HepG2 (cell line): ENCODE measurements around the gene SP3. TPM values are rescaled to one million over a fixed set of nuclear protein-coding genes. Genes with fewer than 3 reads are reported as not detected.
A peak's percentile ranks its signal among the peaks of the same experiment; 100 is the strongest.

Source experiments
- ATAC-seq: fragments of 200-7000 bp; cut with Tn5 transposase; 3 replicates; pipeline ENCODE4 v1.9.1; 2020; ENCODE audit warnings: mild to moderate bottlenecking, moderate library complexity
- BruUV-seq: library from RNA; stranded (reverse); fragments of 400-500 nt; replicated peaks from 2 replicates; lab custom pipeline; 2021; lab: Mats Ljungman, UMichigan
- CTCF ChIA-PET: fragments of 300-600 bp; formaldehyde crosslinking; extraction: SDS; loops from one replicate; lab custom pipeline; 2021; ENCODE audit warnings: low total read pairs, inconsistent platforms, low intra/inter-chr PET ratio; lab: Yijun Ruan, JAX
- POLR2A ChIA-PET: fragments of 350-600 bp; sonication (Branson Sonifier 250); formaldehyde crosslinking; loops from one replicate; lab custom pipeline; 2020; ENCODE audit warnings: antibody characterized with exemption, inconsistent platforms; lab: Yijun Ruan, JAX
- DNase-seq: peaks from one replicate; pipeline ENCODE4 v3.0.0-alpha.2; 2015; ENCODE audit warnings: low spot score
- FAIRE-seq: peaks from 3 replicates; lab custom pipeline; 2011; peaks lifted over from hg19 to GRCh38; lab: Jason Lieb, UNC
- H2AFZ ChIP-seq: one replicate; pipeline ENCODE4 v1.6.1; 2011; ENCODE audit warnings: low read length, inconsistent platforms
- H3K27ac ChIP-seq: fragments of 300-600 bp; 3 replicates; pipeline ENCODE4 v1.8.0; 2011; ENCODE audit warnings: mixed run types, mild to moderate bottlenecking, mixed read lengths, low read length, inconsistent platforms; ENCODE audit not compliant: insufficient read depth; ENCODE audit errors: extremely low read length
- H3K27me3 ChIP-seq, 2 experiments: fragments of 200-600 bp in 1 of 2; 2 replicates in 1 of 2; 3 replicates in 1 of 2; pipeline versions ENCODE4 v1.6.0 to v1.8.0; 2011; ENCODE audit warnings: low read length in 2 of 2, mild to moderate bottlenecking in 2 of 2, moderate library complexity in 2 of 2, inconsistent platforms in 1 of 2; ENCODE audit not compliant: insufficient read depth in 2 of 2, control insufficient read depth in 1 of 2
- H3K36me3 ChIP-seq, 2 experiments: fragments of 200-600 bp in 1 of 2; replicated peaks in 1 of 2; 2 replicates in 1 of 2; 3 replicates in 1 of 2; pipeline versions ENCODE4 v1.5.1 to v1.8.0; 2011; ENCODE audit warnings: low read length in 2 of 2, inconsistent platforms in 1 of 2; ENCODE audit not compliant: insufficient read depth in 2 of 2, control insufficient read depth in 1 of 2
- H3K4me1 ChIP-seq: 2 replicates; pipeline ENCODE4 v1.5.1; 2012; ENCODE audit warnings: low read length, inconsistent platforms; ENCODE audit not compliant: insufficient read depth
- H3K4me2 ChIP-seq: 2 replicates; pipeline ENCODE4 v1.6.0; 2011; ENCODE audit warnings: low read depth, low read length, inconsistent platforms
- H3K4me3 ChIP-seq, 3 experiments: fragments of 200-600 bp in 1 of 3; sonication (generic), shearing (Covaris generic) in 1 of 3; replicated peaks in 1 of 3; 2 replicates each; pipeline ENCODE4 v1.5.1; 2011 to 2016; ENCODE audit warnings: low read length in 3 of 3, inconsistent platforms in 2 of 3, low read depth in 2 of 3, mild to moderate bottlenecking in 2 of 3, control low read depth in 1 of 3, mixed read lengths in 1 of 3; ENCODE audit not compliant: insufficient read depth in 1 of 3
- H3K79me2 ChIP-seq: one replicate; pipeline ENCODE4 v1.6.1; 2011; ENCODE audit warnings: low read length, inconsistent platforms; ENCODE audit not compliant: insufficient read depth
- H3K9ac ChIP-seq: 2 replicates; pipeline ENCODE4 v1.6.0; 2011; ENCODE audit warnings: mild to moderate bottlenecking, low read depth, low read length, inconsistent platforms; ENCODE audit not compliant: insufficient read depth
- H3K9me3 ChIP-seq: 2 replicates; pipeline ENCODE4 v1.5.1; 2012; ENCODE audit warnings: mild to moderate bottlenecking, low read length
- H4K20me1 ChIP-seq: 2 replicates; pipeline ENCODE4 v1.6.0; 2011; ENCODE audit warnings: inconsistent platforms, mild to moderate bottlenecking, low read length, moderate library complexity; ENCODE audit not compliant: insufficient read depth
- AGO2 ChIP-seq: fragments of 200-400 bp; formaldehyde crosslinking; optimal IDR thresholded peaks from 2 replicates; pipeline ENCODE3; 2017; ENCODE audit warnings: mild to moderate bottlenecking, low read depth, low read length, moderate library complexity
- AHDC1 ChIP-seq: sonication (generic); formaldehyde crosslinking; IDR thresholded peaks from 2 replicates; pipeline ENCODE4 v1.5.1; 2020; ENCODE audit warnings: mild to moderate bottlenecking, missing genetic modification reagents, borderline replicate concordance
- EEA1 ChIP-seq: sonication (generic); formaldehyde crosslinking; IDR thresholded peaks from 2 replicates; pipeline ENCODE4 v1.5.1; 2020; ENCODE audit warnings: mild to moderate bottlenecking, missing genetic modification reagents, borderline replicate concordance
- KDM4B ChIP-seq: sonication (generic); formaldehyde crosslinking; IDR thresholded peaks from 2 replicates; pipeline ENCODE4 v1.4.0; 2020; ENCODE audit warnings: missing genetic modification reagents
- KMT2B ChIP-seq: IDR thresholded peaks from 2 replicates; pipeline ENCODE4 v1.6.1; 2016; ENCODE audit warnings: missing genetic modification reagents, missing compliant biosample characterization
- POGZ ChIP-seq: sonication (generic); formaldehyde crosslinking; IDR thresholded peaks from 2 replicates; pipeline ENCODE4 v1.4.0; 2020; ENCODE audit warnings: mild to moderate bottlenecking, missing genetic modification reagents
- RBM22 ChIP-seq: fragments of 200-400 bp; formaldehyde crosslinking; optimal IDR thresholded peaks from 2 replicates; pipeline ENCODE3; 2017; ENCODE audit warnings: mild to moderate bottlenecking, low read length, moderate library complexity
- SIN3A ChIP-seq: IDR thresholded peaks from 2 replicates; pipeline ENCODE4 v1.6.1; 2011; ENCODE audit warnings: low read depth, mild to moderate bottlenecking, control low read depth, low read length, borderline replicate concordance
- YEATS4 ChIP-seq: sonication (generic); formaldehyde crosslinking; IDR thresholded peaks from 2 replicates; pipeline ENCODE4 v1.4.0; 2020; ENCODE audit warnings: missing genetic modification reagents, borderline replicate concordance
- ZC3H13 ChIP-seq: sonication (generic); formaldehyde crosslinking; IDR thresholded peaks from 2 replicates; pipeline ENCODE4 v1.8.1; 2023; ENCODE audit warnings: mild to moderate bottlenecking, missing genetic modification reagents, moderate library complexity
- ZNF770 ChIP-seq: sonication (generic); formaldehyde crosslinking; IDR thresholded peaks from 2 replicates; pipeline ENCODE4 v1.5.0; 2020; ENCODE audit warnings: mild to moderate bottlenecking, missing genetic modification reagents
- WGBS: methylation state at CpG from one replicate; pipeline ENCODE4 v1.1.6; 2017; ENCODE audit warnings: low lambda C conversion rate; 5-methylcytosine and 5-hydroxymethylcytosine counted together
- in situ Hi-C: cut with HindIII; loops from 2 replicates; pipeline ENCODE4 v1.10.0; 2017; ENCODE audit warnings: low pct_unique_long_range_greater_than_20kb; ENCODE audit not compliant: extremely low pct_ligation_motif_present
- intact Hi-C: fragments of 100-400 bp; cut with micrococcal nuclease; formaldehyde crosslinking; loops from one replicate; pipeline ENCODE4 v1.10.0; 2022; ENCODE audit not compliant: unreplicated experiment
- polyA plus RNA-seq, 8 experiments: library from polyadenylated mRNA; depleted of rRNA in 3 of 8; stranded (reverse) in 7 of 8; unstranded in 1 of 8; fragments of >200 nt; fragmentation: Illumina TruSeq in 4 of 8; extraction: Trizol in 4 of 8; gene quantifications; 2 replicates each; pipeline versions ENCODE4 v1.2.1 to v1.2.3, GENCODE V29; 2011 to 2016; ENCODE audit warnings: low read depth in 4 of 8, missing spikeins in 1 of 8, mixed read lengths in 1 of 8; ENCODE audit not compliant: insufficient read depth in 1 of 8
- total RNA-seq, 5 experiments: library from RNA; depleted of rRNA; stranded (reverse); fragments of >200 nt; fragmentation: Illumina TruSeq; extraction: Trizol; gene quantifications; 2 replicates each; pipeline ENCODE4 v1.2.3, GENCODE V29; 2016; ENCODE audit warnings: low read depth in 1 of 5
- TF ChIP-seq, protein P1 (sequence below): sonication (generic); formaldehyde crosslinking; IDR thresholded peaks from 2 replicates; pipeline ENCODE4 v1.4.0; 2020; ENCODE audit warnings: mild to moderate bottlenecking, missing genetic modification reagents
- TF ChIP-seq, protein P2 (sequence below): sonication (generic); formaldehyde crosslinking; IDR thresholded peaks from 2 replicates; pipeline ENCODE4 v1.8.0; 2023; ENCODE audit warnings: mild to moderate bottlenecking, missing genetic modification reagents

The SP3 gene
- total and polyA plus RNA-seq, 2 of the 13 experiments (the other 11 are each of a cell fraction or from before 2014, with no cell fraction given) = 57.3 to 132 TPM

DNA sequence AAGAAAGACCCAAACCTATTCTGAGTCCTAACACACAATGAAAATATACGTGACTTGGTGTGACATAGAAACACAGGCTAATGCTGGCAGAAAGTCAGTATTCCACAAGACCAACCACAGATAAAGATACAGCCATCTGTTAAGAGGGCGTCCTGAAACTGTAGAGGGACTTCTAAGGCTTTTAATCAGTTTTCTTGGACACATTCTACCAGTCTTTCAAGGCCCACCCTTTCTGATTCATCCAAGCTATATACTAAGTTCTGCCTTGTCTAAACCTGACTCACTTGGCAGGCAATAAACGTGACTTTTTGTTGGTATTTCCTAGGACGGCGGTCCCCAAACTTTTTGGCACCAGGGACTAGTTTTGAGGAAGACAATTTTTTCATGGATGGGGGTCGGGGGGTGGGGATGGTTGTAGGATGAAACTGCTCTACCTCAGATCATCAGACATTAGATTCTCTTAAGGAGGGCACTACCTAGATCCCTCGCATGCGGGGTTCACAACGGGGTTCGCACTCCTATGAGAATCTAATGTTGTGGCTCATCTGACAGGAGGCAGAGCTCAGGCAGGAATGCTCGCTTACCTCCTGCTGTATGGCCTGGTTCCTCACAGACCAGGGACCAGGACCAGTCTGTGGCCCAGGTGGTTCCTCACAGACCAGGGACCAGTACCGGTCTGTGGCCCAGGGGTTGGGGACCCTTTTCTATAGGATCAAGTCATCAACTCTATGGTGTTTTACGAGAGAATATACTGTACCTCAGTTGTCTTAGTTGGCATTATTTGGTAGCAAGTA, 61.4 kb downstream of the SP3 start:
- Histone ChIP-seq H3K9ac (no peak overlapping the region), H3K4me1 (no peaks in the 10 kb centered on the region), H3K27me3 (no peaks in the 10 kb centered on the region), H3K27ac (no peak overlapping the region), H3K9me3 (no peaks in the 10 kb centered on the region), H3K36me3 (peaks cover 2 to 16% of the 10 kb centered on the region in 2 experiments; a peak in 3 of 5 replicates), H4K20me1 (no peaks in the 10 kb centered on the region), H3K79me2 (no peaks in the 10 kb centered on the region), H3K4me3 (no peak overlapping the region), H2AFZ (no peak overlapping the region), H3K4me2 (no peak overlapping the region)
- CTCF ChIA-PET = no interaction called here
- POLR2A ChIA-PET = no interaction called here
- intact Hi-C loops = no loop called here
- FAIRE-seq = no peak
- in situ Hi-C loops = no loop called here
- ATAC-seq = peak; percentile 48
- BruUV-seq = no TSS peak
- WGBS = 97% methylated on average over 13 of the region's 13 CpGs
- no peak for DNase-seq
- TF ChIP-seq AGO2 (peak; percentile 61), ZNF770 (no peak), KMT2B (no peak), EEA1 (CRISPR knock-in tag) (no peak), SIN3A (no peak), POGZ (CRISPR knock-in tag) (no peak), YEATS4 (CRISPR knock-in tag) (no peak), RBM22 (peak; percentile 97), KDM4B (CRISPR knock-in tag) (no peak), AHDC1 (CRISPR knock-in tag) (no peak), ZC3H13 (CRISPR knock-in tag) (peak; percentile 61; the same call in 1 of the 2 replicates)
- TF ChIP-seq, protein P1, sequence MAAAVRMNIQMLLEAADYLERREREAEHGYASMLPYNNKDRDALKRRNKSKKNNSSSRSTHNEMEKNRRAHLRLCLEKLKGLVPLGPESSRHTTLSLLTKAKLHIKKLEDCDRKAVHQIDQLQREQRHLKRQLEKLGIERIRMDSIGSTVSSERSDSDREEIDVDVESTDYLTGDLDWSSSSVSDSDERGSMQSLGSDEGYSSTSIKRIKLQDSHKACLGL (CRISPR knock-in tag) = no peak
- TF ChIP-seq, protein P2, sequence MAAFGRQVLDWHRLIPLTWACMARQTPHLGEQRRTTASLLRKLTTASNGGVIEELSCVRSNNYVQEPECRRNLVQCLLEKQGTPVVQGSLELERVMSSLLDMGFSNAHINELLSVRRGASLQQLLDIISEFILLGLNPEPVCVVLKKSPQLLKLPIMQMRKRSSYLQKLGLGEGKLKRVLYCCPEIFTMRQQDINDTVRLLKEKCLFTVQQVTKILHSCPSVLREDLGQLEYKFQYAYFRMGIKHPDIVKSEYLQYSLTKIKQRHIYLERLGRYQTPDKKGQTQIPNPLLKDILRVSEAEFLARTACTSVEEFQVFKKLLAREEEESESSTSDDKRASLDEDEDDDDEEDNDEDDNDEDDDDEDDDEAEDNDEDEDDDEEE (CRISPR knock-in tag) = no peak
